Measurements from ENCODE around the gene CCNA2. TPM values are rescaled to one million over a fixed set of nuclear protein-coding genes. Genes with fewer than 3 reads are reported as not detected.

CCNA2 gene
- total RNA-seq, 1 donor from 2014 or later, result 51.3 TPM

DNA sequence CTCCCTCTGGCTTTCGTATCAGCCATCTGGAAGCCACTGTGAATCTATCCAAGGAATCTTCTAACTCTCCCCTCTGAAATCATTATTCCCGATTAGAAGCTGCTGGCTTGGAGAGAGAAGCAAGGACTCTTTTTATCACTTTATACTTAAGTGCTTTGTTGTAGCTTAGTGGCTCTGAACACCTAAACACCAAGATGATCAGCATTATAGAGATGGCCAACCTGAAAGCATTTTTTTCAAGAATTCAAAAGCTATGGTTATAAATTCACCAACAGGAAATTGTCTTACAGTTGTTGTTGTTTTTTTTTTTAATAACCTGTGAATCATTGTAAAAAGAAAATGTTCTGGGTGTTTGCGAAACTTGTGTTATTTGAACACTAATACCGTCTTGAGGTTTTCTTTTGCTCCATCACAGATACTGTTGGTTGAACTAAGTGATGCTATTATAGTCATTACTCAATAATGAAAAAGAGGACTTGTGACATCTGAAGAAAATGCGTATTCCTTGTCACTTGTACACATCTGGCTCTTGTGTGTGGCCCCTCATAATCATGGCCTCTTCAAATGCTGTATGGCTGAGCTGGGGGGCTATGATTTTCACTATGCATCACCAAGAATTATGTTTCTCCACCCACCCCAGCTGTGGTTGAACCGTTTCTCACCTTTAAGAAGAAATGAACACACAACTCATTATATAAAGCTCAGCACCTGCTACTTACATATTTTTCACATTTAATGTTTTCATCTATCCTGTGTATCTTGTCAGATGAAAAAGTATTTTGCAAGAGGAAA, 46.9 kb downstream of the CCNA2 start:
- DNase-seq (ENCODE audit: low read depth in 2 of 2), result no peak

DNA sequence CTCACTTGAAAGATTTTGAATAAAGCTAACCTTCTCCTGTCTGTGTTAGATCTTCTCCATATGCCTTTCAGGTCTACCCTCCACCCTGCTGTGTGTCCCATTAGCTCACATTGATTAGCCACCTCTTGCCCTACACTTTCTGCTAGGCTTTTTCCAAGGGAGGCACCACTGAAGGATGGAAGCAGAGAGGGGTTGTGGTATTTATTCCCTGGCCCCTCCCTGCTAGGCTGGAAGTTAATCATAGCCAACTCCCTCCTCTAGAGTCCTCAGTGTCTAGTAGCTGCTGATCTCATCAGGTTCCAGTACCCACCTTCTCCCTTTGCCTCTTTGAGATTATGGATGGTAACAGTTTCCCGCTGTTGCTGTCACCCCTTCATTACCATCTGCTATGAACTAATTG, 49.8 kb downstream of the CCNA2 start:
- DNase-seq (ENCODE audit: low read depth in 2 of 2), result no peak

- no peak for DNase-seq (ENCODE audit: low read depth in 2 of 2)
Observed at GRCh38 chr4:121771869-121772268, 51.8 kb downstream of the CCNA2 start.

DNA sequence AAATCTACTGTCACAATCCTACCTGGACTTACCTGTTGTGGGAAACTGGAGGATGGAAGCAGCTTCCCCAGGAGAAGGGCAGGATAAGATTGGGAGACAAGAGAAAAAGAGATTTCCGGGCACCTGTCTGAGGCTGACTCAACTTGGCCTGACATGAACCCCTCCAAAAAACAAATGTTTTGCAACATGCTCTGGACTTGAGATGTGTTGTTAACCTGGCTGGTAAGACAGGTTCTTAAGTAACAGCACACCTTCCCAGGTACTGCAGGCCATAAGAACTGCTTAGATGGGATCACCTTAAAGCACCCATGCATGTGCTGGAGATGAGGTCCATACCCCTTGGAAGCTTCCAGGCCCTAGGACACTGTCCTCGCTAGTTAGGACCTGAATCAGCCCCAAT, 54.3 kb downstream of the CCNA2 start:
- DNase-seq (ENCODE audit: low read depth in 2 of 2), result no peak

DNA sequence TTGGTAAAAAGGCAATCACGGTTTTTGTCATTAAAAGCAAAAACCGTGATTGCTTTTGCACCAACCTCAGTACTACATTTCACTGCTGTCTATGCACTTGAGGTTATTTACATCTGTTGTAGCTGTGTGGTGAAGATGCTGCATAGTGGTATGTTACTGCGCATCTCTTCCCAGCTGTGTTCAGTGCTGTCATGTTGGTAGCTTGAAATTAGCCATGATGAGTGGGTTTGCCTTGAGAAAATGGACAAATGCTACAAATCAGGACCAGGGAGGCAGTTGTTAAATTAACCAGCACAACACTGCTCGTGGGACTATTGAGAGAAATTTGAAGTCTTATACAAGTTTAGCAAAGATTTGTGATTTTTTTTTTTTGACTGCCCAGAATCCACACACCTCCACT, 56.5 kb downstream of the CCNA2 start:
- no peak for DNase-seq (ENCODE audit: low read depth in 2 of 2)

Other genes with a start within 250 kb of the CCNA2 start
- 359 and 389 TPM in 2 replicates for gene ANXA5, start 126.9 kb downstream of the CCNA2 start, total RNA-seq
- gene SMIM43, start 58.7 kb downstream of the CCNA2 start, total RNA-seq, result 0.13 and 0.38 TPM in 2 replicates
- gene EXOSC9, start 22.6 kb downstream of the CCNA2 start, total RNA-seq, result 26.4 and 30.7 TPM in 2 replicates
- gene BBS7, start 46.6 kb upstream of the CCNA2 start, total RNA-seq, result 7.8 and 11.7 TPM in 2 replicates
- gene TRPC3, start 128.2 kb upstream of the CCNA2 start, total RNA-seq, result under 0.01 TPM in 1 of 2 replicates, not detected in the other

Measured in dermis microvascular lymphatic vessel endothelial cell (primary cell).